ENCODE results near the gene PLXNA2.

Gene PLXNA2

GRCh38 chr1:208265525-208265924, 21.3 kb upstream of the PLXNA2 start:
- DNase-seq, result no peak

DNA sequence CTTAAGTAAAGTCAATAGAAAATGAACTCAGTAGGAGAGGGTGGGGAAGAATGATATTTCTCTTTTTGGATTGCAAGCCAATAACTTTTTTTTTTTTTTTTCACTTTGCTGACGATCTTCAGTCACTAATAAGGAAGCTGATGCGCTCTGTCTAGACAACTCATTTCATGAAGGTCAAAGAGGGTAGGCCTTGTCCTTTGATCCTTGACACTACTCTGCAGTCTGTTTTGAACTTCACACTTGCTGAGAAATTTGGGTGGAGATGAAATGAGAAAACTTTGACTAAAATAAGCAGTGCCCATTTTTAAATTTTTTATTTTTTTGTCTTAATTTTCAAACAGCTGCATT, 20.9 kb upstream of the PLXNA2 start:
- DNase-seq, result no peak

DNA sequence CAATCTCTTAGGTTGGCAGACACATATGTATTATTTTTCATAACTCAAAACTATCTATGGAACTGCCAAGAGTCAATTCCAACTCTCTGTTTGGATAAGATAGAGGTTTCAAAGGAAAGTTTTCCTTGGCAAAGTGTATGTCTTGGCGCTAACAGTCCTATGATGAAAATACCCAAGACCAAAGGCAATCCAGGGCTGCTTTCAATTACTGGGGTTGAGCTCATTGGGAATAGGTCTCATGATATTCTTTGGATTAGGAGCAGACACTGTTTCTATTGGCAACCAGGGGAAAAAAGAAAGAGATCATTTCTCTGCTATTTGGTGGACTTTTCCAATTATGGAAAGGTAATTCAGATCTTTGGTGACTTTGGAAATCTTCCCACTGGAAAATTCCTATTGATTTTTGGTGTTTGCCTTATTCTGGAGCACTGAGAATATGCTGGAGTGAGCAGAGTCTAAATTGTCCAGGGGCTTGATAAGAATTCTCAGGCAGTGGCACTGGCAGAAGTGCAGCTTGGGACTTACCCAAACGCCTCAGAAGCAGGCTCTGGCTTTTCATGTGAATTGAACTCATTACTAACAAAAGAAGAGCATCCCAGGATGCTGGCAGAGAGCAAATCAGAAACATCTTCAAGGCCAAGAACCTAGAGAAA, 20.4 kb upstream of the PLXNA2 start:
- no peak for DNase-seq

GRCh38 chr1:208261874-208262273, 17.7 kb upstream of the PLXNA2 start:
- DNase-seq, result no peak

DNA sequence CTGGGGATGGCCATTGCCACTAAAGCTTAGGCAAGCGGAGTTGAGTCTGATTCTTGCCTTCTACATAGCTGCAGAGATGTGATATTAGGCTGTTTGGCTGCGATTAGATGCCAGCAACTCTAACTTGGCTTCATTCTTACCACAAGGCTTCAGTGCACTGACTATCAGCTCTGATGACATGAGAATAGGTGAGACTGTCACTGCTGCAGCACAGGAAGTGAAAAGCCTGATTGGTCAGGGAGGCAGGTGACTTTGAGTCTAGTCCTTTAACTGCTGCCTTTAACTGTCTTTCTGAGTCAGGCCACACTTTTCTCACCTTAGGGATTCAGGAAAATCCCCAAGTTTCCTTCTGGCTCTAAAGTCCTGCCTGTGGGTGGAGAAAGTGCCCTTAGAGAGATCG, 14.1 kb upstream of the PLXNA2 start:
- DNase-seq, result no peak

DNA sequence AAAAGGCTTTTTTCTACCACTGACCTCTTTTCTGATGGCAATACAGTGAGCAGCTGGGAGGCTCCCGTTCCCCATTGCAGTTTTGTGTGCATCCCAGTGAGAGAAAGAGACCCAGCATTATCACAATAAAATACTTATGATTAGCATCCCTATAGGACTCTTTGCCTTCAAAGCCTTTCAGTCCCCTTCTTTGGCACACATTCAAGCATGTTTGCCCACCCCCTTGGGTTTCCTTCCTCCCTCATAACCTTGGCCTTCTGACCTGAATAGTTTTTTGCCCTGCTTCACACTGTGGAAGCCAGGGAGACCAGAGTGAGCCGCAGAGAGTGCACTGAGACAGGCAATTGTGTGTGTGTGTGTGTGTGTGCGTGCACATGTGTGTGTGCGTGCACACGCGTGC, 13.2 kb upstream of the PLXNA2 start:
- no peak for DNase-seq

GRCh38 chr1:208256556-208256955, 12.4 kb upstream of the PLXNA2 start:
- DNase-seq, result no peak

GRCh38 chr1:208256091-208256490, 11.9 kb upstream of the PLXNA2 start:
- DNase-seq, result no peak

DNA sequence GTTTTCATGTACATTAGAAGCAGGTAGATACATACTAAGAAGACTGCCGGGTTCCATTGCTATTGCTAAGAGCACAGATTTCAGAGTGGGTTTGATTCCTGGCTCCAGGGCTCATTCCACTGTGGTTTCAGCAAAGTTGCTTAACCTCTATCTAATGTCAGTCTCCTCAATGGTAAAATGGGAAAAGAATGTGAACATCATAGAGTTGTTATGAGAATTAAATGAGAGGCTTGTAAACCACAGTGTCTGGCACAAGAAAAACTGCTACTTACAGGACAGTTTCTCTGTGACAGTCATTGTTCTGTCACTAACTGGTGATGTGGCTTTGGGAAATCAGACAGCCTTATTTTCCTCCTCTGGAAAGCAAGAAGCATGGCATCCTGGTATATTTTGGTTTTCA, 10.7 kb upstream of the PLXNA2 start:
- DNase-seq, result no peak

DNA sequence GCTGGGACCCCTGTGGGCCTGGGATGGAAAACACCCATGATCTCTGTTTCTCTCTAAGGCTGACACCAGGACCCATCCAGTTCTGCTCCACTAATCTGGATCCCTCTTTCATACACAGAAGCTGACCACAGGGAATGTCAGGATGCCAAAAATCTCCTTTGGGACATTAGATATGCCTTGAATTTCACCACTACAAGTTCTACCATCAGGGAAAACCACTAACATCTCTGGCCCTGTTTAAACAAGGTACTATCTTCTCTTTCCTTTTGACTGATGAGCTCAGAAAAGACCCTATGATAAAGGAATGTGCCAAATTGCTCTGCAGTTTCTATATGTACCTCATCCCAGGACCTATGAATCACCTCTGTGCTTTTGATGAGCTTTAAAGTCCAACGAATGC, 10.2 kb upstream of the PLXNA2 start:
- no peak for DNase-seq

GRCh38 chr1:208252836-208253576, 8.8 kb upstream of the PLXNA2 start:
- DNase-seq, result no peak

- DNase-seq, result no peak
Observed at GRCh38 chr1:208251911-208252835, 8.0 kb upstream of the PLXNA2 start.

DNA sequence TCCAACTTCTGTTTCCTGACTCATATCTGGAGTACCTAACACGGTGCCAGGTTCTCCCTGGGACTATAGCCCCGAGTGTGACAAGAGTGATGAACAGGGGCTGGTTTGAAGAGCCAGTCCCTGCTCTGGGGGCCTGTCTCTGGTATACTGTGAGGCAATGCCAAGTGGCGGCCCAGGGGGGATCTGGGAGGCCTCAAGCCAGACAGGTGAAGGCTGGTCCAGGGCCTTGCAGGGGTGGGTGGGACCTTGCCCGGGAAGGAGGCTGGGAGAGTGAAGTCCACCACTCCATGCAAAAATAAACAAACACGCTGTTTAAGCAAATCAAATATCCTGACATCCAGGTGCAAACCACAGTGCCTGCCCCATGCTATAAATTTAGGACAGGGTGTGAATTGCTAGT, 6.8 kb upstream of the PLXNA2 start:
- DNase-seq, result no peak

DNA sequence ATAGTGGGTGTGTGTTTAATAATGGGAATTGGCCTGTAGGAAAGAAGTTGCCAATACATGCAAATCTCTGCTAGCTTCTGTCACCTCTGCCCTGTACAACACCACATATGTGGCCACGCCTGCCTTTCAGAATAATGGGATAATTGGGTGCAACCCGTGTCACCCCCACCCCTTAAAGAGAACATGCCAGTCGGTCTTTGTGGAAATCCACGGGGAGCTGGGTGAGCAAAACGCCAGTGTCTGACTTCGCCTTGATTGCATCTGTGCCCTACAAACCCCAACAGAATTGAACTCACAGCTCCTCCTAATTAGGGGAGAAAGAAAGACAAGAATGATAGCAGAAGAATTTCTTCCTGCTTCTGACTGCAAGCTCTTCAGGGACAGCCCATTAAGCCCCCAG, 6.4 kb upstream of the PLXNA2 start:
- DNase-seq, result no peak

- no peak for DNase-seq
Observed at GRCh38 chr1:208248991-208249696, 5.0 kb upstream of the PLXNA2 start.

- DNase-seq, result no peak
Observed at GRCh38 chr1:208248307-208248801, 4.2 kb upstream of the PLXNA2 start.

- no peak for DNase-seq
Observed at GRCh38 chr1:208247696-208248095, 3.5 kb upstream of the PLXNA2 start.

DNA sequence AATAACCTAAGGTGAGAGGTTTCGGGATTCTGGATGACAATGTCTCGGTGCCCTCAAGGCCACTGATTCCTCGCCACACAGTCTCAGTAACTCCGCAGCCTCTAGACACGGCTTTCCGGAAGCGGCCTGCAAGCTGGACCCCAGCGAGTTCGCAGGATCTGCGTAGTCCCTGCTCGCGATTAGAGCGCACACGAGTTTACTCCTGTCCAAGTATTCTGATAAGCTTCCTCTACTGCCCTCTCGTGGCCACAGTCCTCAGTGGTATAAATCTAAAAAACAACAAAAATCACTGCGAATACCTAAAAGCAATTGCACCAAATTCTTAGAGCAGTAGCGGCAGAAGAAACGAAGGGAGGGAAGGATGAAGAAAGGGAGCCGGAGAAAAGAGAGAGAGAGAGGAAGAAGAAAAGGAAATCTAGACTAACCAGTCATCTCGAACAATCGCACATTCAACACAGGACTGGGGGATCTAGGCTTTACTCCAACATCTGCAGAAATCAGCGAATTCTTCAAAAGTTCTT, 1.1 kb upstream of the PLXNA2 start:
- peak; percentile 92 for DNase-seq

DNA sequence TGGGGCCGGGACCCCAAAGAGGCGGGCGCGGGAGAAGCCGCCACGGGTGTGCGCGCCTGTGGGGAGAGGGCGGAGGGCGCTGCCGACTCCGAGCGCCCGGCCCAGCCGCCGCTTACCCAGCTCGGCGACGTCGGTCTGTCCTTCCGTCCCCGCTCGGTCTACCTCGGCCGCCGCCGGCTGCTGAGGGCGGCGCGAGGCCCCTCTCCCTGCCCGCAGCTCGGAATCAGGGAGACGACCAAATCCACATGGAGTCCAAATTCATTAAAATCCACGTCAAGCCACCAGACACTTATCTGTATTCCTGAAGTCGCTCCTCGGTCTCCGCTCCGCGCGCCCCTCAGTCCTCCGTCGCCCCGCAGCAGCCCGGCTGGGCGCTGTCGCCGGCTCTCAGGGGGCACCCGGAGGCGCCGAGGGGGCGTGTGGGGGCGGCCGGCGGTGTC, 637 bp downstream of the PLXNA2 start:
- DNase-seq, result no peak

DNA sequence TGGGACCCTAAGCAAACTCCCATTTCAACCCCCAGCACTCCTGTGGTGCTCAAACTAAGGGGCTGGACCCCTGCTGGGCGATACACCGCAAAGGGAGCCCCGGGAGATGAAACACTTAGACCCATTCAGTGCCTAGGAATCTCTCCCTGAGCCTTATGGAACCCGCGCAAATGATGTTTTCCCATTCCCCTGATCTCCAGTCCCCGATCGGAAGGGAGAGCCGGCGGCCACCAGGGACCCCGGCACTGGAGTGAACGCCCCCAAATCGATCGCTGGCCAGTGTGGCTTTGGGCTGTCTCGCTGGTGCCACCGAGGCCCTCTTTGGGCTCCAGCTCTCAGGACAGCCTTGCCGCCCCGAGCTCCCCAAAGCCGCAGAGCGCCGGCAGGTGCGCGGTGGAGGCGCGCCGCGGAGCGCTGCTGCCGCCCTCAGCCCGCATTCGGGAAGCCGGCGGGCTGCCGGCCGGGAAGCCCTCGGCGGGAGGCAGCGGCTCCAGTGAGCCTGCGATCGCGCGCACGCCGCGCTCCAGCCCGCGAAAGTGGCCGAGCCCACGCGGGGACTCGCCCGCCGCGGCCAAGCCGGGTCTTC, 1.1 kb downstream of the PLXNA2 start:
- no peak for DNase-seq

GRCh38 chr1:208242146-208242545, 2.0 kb downstream of the PLXNA2 start:
- DNase-seq, result no peak

- no peak for DNase-seq
Observed at GRCh38 chr1:208241512-208241911, 2.7 kb downstream of the PLXNA2 start.
